ENCODE results near the gene TBPL1.
"Not testable (repeated sequence)": the region's sequence is repeated elsewhere in the genome, so short reads cannot be mapped to it uniquely, and the experiment has no call there.

TBPL1 gene

DNA sequence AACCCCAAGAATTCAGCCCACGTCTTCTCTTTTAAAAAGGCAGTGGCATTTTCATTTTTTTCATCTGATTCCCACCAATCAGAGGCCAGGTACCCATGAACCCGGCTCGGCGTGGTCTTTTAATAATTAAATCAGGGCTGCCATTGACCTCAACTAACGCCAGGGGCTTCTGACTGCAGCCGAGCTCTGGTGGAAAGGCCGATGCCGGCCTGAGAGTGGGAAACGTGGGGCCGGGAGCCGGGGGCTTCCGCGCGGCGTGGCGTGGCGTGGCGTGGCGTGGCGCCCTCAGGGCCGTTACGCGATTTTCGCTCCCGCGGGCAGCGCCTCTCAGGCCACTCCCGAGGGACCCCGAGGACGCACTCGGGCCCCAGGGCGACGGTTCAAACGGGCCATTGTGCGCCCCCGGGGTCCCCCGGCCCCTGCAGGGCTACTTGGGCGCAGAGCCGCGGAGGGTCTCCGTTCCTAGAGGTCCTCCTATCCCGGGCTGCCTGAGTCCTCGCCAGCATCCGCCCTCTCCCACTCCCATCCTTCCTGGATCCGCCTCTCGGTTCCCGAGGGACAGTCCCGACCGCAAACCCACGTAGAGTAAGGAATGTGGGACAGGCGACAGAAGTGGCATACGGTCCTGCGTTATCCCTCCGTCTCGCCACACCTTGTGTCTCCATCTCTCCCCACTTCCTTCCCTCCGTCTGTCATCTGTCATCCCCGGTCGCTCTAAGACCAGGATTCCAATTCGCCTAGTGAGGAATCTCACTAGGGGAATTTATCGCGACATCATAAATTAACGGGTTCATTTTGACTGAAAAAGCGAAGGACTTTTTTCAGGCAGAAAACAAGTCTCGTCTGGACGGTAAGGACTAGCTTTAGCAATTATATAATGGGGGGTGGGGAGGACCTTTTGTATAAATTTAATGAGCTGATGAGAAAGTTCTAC lies 876 bp upstream of the TBPL1 start:
- H3K4me3 ChIP-seq (ENCODE audit: low read length), result peak overlapping the region; percentile 72
- DNase-seq (ENCODE audit: low read depth, low spot score), result no peak

DNA sequence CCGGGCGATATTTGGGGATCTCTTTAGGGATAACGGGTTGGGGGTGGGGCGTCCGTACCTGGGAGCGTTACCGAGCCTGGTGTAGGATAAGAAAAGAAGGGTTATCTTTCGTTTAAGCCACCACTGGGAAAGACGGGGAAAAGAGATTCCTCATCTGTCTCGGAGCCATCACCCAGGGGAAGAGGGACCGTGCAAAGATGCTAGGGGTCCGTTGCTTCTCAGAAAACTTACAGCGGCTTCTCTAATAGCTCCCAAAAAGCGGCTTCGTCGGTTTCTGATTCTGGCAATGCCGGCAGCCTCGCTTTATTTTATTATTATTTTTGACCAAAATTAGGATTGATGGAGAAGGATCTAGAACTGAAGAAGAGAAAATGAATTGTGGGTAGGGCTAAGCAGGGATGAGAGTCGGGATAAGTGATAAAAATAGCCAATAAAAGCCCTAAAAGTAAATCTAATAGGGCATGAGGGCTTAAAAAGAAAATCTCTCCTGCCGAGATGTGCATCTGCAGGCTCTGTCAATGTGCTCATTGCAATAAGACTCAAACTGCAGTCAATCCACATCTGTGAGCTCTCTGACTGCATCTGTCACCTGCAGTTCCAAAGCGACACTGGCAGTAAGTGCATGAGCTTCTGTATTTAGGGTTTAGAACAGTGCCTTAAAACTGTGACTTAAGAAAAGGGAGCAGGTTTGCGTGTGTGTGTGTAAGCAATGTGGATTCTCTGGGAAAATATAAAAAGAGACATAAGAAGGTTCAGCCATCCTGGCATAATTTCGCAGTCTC lies 801 bp downstream of the TBPL1 start:
- DNase-seq (ENCODE audit: low read depth, low spot score), result no peak
- H3K4me3 ChIP-seq (ENCODE audit: low read length), result peak overlapping the region; percentile 72

DNA sequence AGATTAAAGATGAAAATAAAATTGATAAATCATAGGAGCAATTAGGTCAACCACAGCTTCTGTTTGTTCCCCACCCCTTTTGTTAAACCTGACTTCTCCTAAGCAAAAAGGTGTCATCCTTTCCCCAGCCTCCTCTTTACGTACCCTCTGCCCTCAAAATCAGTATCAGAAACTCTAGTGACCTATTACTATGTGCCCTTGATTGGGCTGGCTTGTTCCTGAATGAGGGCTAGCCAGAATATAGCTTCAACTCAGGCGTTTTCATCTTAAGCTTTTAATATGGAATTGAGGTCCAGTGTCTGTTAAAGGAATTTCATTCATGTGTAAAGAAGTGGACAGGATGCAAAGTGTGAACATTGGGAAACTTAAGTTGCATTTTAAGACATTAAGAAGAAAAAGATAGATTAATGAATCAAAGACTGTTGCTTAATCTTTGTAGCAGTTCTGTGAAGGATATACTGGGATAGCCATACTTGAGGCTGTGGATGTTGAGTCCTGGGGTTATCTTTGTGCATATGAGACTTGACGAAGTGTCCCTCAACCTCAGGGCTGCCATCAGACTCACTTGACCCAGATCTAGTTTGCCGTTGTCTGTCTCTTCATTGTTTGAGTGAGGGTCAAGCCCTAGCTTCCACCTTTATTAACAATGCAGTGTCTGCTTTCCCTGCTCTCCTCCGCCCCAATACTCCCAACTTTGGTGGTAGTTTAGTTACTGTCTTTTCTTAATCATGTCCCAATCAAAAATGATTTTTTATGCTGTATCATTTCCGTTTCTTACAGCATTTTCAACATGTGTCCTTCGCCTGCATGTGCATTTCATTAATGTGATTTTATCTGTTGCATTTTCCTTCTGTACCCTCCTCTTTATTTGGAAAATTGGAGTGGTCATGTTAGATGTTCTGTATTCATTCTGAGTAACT lies 1.9 kb downstream of the TBPL1 start:
- no peak overlapping the region; the same call in 1 of the 2 replicates for H3K4me3 ChIP-seq (ENCODE audit: low read length)
- DNase-seq (ENCODE audit: low read depth, low spot score), result no peak

DNA sequence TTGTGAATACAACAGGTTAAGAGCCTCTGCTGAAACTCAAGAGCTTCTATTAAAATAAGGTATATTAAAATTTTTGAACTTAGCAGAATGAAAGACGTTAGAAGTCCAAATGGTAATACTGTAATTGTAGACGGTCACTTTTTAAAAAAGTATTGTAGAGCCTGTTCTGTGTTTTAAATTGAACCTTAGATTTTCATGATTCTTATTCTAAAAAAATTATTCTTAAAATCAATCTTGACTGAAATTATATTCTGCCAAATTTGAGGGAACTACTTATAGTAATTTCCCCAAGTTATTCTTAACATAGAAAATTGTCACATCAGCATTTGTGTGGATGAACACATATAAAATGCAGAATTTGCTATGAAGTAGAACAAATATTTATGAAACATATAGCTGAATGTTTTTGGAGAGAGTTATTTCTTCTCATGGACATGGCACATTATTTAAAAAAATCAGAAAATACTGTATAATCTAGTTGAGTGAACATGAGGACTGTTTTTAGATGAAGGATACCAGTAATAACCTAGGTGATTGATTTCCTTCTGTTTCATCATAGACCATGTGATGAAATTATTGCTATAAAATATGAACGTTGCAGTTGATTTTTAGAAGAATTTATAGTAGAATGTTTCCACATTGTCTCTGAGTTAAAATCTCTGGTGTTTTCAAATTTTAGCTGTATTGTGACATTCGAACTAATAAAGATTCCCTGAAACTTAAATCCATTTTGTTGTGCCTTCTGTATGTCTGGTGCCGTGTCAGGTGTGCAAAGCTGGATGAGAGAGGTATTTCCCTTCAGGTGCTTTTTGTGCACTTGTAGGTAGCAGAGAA lies 2.8 kb downstream of the TBPL1 start:
- DNase-seq (ENCODE audit: low read depth, low spot score), result no peak
- no peak overlapping the region for H3K4me3 ChIP-seq (ENCODE audit: low read length)

DNA sequence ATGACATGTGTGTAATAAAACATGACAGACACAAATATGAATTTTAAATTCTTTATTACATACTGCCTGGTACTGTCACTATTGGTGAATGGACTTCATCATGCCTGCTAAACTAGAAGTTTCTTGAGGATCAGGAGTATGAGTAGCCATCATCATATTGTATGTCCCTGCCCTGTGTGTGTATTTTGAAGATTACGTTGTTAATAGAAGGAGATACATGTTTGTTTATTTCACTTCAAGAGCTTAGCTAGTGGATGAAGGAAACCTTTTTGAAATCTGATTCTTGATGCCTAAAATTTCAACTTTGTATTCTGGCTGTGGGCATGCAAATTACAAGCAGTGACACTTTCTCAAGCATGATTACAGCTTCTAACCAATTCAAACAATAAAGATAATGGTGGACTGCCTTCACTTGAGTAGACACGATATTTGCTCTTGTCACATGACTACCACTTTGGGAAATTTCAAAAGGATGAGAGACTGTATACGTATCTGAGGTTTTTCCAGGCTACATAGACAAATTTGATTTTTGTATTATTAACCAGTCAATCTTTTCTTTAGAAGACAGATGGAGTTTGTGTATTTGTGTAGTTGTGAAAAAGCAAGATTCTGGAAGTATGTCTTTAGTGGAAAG lies 3.5 kb downstream of the TBPL1 start:
- DNase-seq (ENCODE audit: low read depth, low spot score), result no peak
- no peak overlapping the region for H3K4me3 ChIP-seq (ENCODE audit: low read length)

DNA sequence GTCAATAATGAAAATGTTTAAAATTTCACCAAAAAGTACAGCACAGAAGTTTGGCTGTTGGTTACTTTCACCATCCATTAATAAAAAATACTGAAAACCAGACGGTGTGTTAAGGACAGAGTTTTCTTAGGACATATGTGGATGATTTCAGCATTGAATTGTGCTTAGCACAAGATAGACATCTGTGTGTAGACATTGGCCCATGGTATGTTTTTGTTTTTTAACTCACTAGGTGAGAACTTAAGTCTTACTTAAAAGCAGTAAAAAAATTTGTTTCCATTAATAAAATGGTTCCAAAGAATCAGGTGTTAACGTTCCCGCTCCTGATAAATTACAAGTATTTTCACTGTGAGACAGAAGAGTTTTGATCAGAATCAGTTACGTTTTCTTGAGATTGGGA lies 4.2 kb downstream of the TBPL1 start:
- no peak for DNase-seq (ENCODE audit: low read depth, low spot score)
- no peak overlapping the region for H3K4me3 ChIP-seq (ENCODE audit: low read length)

DNA sequence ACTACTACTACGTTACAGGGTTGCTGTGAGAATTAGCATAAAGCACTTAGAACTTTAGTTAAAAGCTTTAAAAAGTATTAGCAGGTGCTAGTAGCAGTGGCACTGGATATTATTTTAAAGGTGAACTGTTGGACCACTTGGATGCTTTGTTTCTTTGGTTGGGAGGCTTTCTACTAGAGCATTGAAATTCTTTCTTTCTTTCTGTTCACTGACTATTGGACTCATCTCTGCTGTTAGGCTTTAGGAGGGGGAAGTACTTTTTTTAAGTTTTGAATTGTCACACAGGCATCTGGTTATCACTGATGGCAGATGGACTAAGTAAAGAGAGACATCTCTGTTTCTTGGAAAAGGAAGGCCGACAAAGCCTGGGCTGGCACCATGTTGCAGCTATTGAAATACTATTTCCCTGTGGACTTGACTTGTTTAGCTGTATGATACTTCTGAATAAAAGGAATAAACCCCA lies 4.8 kb downstream of the TBPL1 start:
- no peak for DNase-seq (ENCODE audit: low read depth, low spot score)
- H3K4me3 ChIP-seq (ENCODE audit: low read length), result no peak overlapping the region

DNA sequence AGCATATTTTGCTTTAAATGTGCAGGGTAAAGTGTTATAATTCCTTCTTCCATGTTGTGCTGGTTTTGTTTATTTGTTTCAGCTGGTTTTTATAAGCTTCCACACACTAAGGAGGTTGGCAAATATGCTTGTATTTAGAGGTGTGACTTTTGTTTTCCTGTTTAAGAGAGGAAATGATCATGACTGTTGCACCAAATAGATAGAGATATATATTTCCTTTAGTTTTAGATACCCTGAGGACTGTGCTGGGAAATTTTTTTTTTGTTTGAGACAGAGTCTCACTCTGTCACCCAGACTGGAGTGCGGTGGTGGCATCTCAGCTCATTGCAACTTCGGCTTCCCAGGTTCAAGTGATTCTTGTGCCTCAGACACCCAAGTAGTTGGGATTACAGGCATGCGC lies 5.8 kb downstream of the TBPL1 start:
- DNase-seq (ENCODE audit: low read depth, low spot score), result no peak
- H3K4me3 ChIP-seq (ENCODE audit: low read length), result no peak overlapping the region

DNA sequence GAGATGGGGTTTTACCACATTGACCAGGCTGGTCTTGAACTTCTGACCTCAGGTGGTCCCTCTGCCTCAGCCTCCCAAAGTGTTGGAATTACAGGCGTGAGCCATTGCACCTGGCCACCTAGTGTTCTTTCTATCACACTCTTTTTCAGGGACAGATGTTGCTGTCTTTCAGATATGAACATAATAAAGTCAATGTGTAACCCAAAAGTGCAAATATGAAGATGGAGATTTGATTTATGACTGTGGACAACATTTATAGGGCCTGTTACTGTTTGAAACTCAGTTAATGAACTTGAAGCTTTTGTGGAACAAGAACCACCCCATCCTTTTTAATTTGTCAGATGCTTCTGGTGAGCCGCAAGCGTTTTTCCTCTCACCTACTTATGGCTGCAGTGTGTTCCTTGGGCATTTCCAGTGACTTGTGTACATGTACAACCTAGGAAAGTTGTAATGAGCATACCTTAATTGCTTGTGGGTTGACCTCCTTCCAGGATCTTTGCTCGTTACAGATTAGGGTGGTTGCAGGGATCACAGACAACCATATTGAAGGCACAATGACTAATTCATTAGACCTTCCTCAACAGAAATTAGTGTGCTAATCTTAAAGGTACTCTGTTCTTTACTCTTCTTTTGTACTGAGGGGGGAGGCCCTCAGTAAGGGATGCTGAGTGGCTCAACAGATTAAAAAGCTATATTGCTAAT lies 6.8 kb downstream of the TBPL1 start:
- no peak overlapping the region for H3K4me3 ChIP-seq (ENCODE audit: low read length)
- DNase-seq (ENCODE audit: low read depth, low spot score), result no peak

DNA sequence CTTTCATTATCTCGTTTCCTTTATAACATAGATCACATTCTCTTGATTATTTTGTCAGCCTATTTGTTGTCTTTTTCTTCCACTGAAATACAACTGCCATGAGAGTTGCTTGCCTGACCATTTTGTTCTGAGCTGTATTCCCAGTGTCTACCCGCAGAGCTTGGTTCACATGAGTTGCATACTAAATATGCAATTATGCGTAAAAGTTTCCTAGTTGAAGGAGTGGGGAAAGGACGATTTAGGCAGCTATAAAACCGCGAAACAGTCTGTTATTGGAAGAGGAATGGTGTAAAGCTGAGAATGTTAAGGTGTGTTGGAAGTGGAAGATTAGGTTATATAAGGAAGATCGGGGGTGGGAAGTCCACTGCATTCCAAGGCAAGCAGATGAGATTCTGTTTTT lies 8.8 kb downstream of the TBPL1 start:
- no peak overlapping the region for H3K4me3 ChIP-seq (ENCODE audit: low read length)
- no peak for DNase-seq (ENCODE audit: low read depth, low spot score)

DNA sequence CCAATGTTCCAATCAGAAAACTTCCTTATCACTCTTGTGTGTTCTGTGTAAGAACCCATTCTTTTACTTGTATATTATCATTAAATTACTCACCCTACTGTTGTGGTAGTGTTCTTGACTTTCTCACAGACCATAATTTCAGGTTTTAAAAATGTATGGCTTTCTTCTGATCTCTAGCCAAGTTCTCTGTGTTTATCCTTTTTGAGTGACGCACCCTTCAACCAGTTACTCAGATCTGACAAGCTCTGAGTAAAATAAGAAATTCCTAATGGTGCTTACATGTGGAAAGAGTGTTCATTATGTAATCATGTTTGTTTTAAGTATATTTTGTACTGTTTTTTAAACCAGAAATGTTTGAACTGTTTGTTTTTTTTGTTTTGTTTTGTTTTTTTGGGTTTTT lies 11.0 kb downstream of the TBPL1 start:
- DNase-seq (ENCODE audit: low read depth, low spot score), result no peak
- H3K4me3 ChIP-seq (ENCODE audit: low read length), result no peak overlapping the region

DNA sequence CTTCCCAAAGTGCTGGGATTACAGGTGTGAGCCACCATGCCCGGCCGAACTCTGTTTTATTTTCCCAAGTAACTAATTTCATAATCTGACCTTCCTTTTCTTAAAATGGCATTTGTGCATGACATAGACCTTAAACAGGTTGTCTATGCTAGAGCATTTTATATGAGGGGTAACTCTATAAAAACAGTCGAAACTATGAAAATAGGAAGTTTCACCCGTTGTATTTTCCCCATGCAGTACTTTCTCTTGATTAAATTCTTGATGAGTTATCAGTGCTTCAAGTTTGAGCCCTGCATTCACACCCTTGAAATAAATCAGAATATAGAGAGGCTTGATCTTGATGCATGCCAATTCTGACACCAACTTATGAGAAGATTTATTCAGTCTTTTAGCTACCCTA lies 11.7 kb downstream of the TBPL1 start:
- DNase-seq (ENCODE audit: low read depth, low spot score), result no peak
- H3K4me3 ChIP-seq (ENCODE audit: low read length), result no peak overlapping the region

DNA sequence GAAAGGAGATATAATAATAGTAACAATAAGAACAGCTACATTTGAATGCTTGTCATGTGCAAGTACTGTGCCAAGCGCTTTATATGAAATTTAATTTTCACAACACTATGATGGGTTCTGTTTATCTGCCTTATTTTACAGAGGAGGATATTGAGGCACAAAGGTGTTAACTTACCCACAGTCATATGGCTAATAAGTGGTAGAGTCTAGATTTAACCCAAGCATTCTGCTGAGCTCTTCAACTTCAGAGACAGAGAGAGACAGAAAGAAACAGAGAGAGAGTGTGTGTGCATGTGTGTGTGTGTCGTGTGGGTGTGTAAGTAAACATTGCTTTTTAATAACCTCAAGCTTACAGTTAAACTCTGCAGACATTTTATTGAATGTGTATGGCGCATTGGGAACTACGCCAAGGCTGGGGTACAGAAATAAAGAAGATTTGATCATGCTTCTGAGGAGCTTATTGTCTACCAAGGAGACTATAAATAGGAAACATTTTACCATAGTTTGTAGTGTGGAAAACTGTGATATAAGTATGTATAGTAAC lies 12.9 kb downstream of the TBPL1 start:
- no peak overlapping the region for H3K4me3 ChIP-seq (ENCODE audit: low read length)
- no peak for DNase-seq (ENCODE audit: low read depth, low spot score)

DNA sequence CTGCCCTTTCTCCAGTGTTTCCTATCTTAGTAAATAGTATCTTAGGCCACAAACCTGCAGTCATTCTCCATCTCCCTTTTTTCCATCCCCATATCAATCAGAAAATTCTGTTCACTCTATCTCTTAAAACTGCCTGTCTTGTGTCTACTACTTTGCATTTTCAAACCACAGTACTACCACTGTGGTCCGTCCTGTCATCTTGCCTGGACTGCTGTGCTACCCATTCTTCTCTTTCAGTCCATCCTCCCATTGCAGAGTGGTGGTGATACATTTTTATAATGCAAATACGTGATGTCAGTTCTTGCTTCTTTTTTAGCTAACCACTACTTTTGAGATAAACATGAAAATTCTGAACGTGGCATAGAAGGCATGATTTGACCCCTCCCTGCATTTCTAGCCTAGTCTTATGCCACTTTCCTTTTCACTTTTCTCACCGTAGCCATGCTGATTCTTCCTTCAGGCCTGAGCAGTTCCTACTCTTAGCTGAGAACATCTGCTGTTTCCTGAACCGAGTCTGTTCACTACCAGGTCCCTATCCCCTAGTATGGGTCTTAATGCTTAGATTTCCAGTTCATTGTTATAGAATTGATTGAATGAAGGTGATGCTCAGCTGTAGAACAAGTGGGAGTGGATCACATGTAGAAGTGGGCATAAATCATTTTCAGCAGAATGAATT lies 13.8 kb downstream of the TBPL1 start:
- no peak for DNase-seq (ENCODE audit: low read depth, low spot score)
- no peak overlapping the region for H3K4me3 ChIP-seq (ENCODE audit: low read length)

DNA sequence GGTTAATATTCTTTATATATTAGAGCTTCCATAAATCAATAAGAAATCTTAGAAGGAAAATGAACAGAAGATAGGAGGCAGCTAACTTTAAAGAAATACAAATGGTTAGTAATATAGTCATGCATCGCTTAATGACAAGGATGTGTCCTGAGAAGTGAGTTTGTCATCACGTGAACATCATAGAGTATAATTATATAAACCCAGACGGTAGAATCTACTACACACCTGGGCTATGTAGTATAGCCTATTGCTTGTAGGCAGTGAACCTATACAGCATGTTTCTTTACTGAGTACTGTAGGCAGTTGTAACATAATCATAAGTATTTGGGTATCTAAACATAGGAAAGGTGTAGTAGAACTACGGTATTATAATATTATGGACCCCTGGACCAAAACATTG lies 14.3 kb downstream of the TBPL1 start:
- no peak for DNase-seq (ENCODE audit: low read depth, low spot score)
- no peak overlapping the region for H3K4me3 ChIP-seq (ENCODE audit: low read length)

DNA sequence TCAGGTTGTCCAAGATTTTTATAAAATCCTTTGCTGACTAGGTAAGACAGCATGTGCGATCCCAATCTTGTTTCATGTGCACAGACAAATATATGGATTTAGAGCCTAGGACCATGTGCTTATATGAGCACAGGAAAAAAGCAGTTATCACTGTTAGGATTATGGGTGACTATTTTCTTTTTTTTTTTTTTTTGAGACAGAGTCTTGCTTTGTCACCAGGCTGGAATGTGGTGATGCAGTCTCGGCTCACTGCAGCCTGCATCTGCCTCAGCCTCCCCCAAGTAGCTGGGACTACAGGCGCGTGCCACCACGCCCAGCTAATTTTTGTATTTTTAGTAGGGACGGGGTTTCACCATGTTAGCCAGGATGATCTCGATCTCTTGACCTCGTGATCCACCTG lies 14.8 kb downstream of the TBPL1 start:
- DNase-seq (ENCODE audit: low read depth, low spot score); H3K4me3 ChIP-seq (ENCODE audit: low read length): not testable (repeated sequence)
